NT2/D1 (cell line): Measurements from ENCODE around the gene SMIM36.

Source experiments
- SUZ12 ChIP-seq: IDR thresholded peaks from 2 replicates; pipeline ENCODE4 v1.6.1; 2011; ENCODE audit not compliant: insufficient read length, insufficient read depth; ENCODE audit errors: extremely low read depth
- YY1 ChIP-seq: IDR thresholded peaks from 2 replicates; pipeline ENCODE4 v1.6.1; 2011; ENCODE audit not compliant: insufficient read length, insufficient read depth
- ZNF274 ChIP-seq: IDR thresholded peaks from 2 replicates; pipeline ENCODE4 v1.6.1; 2011; ENCODE audit warnings: mild to moderate bottlenecking, low read depth, low read length

DNA sequence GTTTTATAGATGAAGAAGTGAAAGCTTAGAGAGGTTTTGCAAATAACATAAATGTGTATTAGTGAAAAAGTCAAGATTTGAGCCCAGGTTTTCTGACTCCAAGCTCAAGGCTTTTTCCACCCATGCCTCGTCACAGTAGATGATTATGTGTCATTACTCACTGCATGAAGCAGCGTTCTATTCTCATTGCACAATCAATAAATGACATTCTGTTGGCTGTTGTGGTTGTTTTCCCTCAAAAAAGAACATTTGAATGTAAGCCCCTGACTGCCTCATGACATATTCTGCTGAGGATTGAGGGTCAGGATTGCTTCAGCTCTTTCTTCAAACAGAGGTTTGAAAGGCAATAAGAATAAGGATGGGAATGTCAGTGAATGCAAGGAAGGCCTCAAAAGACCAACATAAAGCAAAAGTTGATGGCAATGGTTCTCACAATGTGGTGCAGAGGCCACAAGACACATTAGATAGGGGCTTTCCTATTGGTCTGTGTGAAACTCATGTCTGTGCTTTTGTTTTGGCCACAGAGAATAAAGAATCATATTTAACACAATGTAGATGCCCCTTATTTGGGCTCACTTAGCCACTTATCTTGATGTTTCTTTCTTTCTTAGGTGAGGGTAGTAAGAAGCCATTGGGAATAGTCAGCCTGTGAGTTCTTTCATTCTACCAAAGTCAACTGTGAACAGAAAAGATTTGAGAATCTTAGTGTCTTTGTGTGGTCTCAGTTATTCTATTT lies 84.2 kb downstream of the SMIM36 start:
- TF ChIP-seq ZNF274 = no peak
- no peak for TF ChIP-seq YY1
- TF ChIP-seq SUZ12 = no peak
